Measurements from ENCODE around the gene SLIT1. TPM values are rescaled to one million over a fixed set of nuclear protein-coding genes. Genes with fewer than 3 reads are reported as not detected.

SLIT1 gene
- total RNA-seq, 1 donor from 2014 or later, result not detected

DNA sequence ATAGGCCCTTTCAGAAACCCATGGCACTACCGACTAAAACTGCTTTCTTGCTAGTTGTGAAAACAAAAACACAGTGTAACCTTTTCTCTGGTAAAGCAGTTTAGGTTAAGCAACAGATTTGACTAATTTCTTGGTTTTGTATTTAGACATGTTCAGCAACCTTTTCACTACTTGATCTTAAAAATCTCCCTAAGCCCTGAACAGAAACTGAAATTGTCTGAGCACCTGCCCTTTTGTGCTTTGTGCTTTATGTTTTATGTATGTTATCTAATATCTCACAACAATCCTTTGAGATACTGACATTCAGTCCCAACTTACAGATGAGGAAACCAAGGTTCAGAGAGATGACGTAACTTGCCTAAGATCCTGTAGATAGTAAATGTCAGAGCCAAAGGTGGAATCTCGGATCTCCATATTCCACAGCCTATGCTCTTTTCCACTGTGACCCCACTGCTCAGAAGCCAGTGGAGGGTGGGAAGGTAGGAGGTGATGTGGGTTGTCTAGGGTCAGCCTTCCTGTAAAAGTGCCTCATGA, 207.1 kb downstream of the SLIT1 start:
- no peak for DNase-seq (ENCODE audit: low read depth in 2 of 2)

DNA sequence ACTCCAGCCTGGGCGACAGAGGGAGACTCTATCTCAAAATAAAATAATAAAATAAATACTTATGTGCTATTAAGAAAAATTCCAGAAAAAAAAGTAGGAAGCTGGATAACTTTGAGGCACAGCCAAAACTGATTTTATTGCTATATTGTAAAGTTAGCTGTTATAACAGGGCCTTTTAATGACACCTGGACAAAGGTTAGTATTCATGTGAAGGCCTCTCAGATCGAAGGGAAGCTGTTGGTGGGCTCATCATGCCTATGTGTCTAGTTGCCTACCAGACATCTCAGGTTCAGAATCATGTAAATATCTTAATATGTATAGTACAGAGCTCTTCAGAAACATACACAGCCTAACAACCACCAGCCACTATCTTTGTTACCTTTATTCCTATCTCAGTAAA, 210.6 kb downstream of the SLIT1 start:
- no peak for DNase-seq (ENCODE audit: low read depth in 2 of 2)

DNA sequence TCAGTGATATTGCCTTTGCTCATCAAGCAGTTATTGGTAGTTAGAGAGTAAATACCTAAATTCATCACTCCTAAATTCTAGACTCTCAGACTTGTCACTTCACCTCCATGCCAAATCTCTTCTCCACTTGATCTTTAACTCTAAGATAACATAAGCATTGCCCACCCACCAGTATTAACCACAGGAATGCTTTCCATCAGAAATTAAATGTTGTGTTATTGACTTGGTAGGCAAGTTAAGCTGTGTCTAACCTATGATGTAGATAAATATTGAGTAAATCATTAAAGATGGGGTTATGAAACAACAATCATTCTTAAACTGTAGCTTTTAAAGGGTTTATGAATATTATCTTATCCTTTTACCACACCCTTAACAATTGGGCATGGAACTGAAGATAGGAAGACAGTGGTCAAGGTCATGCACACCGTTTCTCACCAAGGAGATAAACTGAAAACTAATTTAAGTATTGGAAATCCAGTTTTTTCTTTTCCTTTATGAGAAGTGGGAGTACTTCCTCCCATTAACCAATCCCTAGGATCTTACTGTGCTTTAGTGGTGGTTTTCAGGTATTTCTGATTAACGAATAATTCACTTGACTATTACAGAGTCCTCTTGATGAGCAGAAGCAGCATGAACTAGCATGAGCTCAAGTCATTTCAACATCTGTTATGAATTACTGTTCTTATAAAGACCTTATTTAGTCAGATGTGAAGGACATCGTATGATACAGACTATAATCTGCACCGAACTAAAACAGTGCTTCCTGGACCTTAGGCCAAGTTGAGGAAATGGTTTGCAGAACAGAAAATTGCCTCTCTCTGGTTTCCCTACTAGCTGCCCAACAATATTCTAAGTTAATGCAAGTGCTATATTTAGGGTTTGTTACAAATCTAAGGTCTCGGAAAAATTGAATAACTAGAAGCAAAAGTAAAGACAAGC, 211.7 kb downstream of the SLIT1 start:
- no peak for DNase-seq (ENCODE audit: low read depth in 2 of 2)

DNA sequence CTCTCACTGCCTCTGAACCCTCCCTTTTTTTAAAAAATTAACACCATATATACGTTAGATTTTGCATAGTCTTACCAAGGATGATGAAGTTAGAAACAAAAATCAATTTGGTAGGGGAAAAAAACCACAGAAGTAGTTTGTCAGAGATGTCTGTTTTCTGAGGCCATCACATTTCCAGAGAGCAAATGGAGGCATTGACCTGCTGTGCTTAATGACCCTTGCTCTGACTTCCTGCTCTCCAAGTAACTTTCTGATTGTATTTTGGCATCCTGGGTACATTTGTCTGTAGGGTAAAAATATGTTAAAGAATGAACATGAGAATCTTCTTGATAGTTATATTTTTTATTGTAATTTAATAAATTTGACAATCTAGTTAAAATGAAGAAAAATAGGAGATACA, 213.5 kb downstream of the SLIT1 start:
- DNase-seq (ENCODE audit: low read depth in 2 of 2), result no peak

DNA sequence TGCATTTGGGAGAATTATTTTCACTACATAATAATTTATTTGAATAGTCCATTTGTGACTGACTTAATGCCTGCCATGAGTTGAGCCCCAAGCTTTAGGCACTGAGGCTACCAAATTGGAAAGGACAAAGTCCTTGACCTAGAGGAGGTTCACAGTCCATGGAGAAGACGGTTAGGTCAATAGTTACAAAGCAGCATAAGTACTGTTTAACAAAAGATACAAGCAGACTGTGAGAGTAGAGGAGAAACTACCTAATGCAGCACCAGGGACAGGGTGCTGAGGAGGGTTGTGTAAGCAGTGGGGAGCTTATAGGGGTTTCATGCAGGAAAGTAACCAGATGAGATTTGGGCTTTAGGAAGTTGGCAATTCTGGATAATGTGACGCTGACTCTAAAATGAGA, 214.4 kb downstream of the SLIT1 start:
- no peak for DNase-seq (ENCODE audit: low read depth in 2 of 2)

DNA sequence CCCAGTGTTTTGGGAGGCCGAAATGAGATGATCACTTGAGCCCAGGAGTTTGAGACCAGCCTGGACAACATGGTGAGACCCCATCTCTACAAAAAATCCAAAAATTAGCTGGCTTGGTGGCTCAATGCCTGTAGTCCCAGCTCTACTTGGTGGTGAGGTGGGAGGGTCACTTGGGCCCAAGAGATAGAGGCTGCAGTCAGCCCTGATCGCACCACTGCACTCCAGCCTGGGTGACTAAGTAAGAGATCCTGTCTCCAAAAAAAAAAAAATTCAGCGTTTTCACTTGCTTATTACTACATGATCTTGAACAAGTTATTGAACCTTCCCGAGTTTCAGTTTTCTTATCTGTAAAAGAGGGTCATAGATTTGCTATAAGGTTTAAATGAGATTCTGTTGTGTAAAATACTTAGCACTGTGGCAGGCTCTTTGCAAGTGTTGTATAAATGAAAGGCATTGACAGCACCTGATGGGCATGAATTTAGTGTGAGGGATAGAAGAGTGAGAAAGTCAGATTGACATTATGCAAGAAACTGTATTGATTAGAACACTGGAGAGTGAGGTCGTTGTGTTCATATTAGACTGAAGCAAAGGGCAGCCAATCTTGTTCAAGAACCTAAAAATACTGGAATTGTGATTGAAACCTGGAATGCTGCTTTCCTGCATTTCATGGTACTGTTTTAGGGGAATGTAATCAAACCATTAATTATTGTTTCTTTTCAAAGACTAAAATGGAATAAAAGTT, 216.9 kb downstream of the SLIT1 start:
- no peak for DNase-seq (ENCODE audit: low read depth in 2 of 2)

DNA sequence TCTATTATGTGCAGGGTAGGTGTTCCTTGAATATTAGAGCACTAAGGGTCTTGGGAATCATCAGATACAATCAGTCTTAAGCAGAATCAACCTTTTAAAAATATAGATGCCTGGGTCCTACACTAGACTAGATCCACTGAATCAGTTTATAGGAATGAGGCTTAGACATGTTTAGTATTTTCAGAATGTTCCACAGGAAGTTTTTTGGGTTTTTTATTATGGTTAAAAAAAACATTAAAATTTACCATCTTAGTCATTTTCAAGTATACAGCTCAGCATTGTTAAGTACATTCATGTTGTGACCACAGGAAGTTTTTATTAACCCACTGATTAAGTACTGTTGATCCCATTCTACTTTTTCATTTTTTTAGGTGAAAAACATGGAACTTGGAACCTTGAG, 217.9 kb downstream of the SLIT1 start:
- no peak for DNase-seq (ENCODE audit: low read depth in 2 of 2)

DNA sequence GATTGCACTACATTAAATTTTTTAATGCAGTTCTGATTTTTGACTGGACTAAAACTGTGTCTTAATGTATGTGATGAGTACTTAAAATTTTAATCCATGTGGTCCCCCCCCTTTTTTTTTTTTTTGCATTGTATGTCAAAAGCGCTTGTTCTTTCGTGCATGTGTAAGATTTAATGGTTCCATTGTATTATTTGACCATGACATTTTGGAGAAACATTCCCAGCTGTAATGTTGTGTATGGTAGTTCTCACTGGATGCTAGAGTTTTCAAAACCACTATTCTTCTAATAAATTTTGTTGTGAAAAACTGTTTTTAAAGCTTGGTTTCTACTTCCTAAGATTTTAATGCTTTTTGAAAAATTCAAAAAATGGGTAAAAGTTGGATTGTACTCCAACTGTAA, 221.6 kb downstream of the SLIT1 start:
- no peak for DNase-seq (ENCODE audit: low read depth in 2 of 2)

DNA sequence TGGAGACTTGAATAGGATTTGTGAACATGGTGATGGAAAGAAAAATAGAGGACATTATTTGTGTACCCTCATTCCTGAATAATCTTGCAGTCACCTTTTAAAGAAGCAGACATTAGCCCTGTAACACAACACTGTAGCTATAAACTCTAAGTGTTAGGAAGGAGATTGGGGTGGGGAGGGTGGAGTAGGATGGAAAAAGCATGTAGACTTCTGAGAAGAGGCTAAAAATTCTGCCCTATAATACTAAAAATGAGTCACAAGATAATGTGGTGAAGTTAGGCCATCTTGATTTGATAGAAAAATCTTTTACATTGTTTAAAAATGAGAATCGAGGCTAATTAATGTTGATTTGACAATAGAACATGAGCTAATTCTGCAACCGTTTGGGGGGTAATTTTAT, 224.9 kb downstream of the SLIT1 start:
- no peak for DNase-seq (ENCODE audit: low read depth in 2 of 2)

DNA sequence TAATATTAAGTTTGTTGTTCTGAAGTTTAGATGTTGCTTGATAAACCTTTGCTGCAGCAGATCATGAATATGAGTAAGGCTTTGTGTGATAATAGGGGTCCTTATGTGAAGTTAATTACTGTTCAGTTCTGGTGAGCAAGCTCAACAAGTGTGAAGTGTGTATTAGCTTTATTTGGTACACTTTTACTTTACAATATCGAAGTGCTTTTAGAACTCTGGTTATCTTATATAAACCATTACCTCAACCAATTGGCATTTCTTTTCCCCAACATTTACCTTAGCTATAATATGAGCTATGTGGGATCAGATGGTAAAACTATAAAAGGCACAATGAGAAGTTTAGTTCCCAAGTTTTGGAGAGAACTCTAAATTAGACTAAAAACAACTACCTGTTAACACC, 226.0 kb downstream of the SLIT1 start:
- DNase-seq (ENCODE audit: low read depth in 2 of 2), result no peak

DNA sequence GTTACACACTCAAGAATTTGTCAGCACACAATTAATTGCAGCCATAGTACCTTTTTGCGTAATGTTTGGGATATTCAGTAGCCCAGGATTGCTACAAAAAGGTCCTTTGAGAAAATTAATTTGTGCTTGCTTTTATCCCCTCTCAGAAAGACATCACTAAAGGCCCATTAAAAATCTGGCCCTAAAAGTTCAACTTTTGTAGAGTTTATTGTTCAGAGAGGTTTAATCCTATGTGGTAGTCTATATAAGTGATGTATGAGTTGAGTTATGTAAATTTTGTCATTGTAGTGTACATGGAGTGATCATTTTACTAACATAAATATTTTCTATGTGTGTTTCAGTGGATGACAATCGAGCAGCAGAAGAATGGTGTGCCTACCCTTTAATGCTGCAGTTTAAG, 227.7 kb downstream of the SLIT1 start:
- DNase-seq (ENCODE audit: low read depth in 2 of 2), result no peak

DNA sequence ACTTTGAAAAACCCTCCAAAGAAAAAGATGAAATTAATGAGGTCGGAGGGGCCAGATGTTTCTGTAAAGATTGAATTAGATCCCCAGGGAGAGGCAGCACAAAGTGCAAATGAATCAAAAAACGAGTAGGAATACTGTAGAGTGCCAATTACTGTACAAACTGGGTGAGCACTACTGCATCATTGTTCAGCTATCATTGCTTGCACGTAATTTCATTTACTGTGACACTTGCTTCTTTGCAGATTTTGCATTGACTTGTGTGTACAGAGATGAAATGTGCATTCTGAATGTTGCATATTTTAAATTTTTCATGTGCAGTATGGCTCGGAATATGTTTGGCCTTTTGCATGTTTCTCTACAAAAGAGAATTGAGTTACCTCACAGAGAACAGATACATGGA, 230.0 kb downstream of the SLIT1 start:
- DNase-seq (ENCODE audit: low read depth in 2 of 2), result no peak

DNA sequence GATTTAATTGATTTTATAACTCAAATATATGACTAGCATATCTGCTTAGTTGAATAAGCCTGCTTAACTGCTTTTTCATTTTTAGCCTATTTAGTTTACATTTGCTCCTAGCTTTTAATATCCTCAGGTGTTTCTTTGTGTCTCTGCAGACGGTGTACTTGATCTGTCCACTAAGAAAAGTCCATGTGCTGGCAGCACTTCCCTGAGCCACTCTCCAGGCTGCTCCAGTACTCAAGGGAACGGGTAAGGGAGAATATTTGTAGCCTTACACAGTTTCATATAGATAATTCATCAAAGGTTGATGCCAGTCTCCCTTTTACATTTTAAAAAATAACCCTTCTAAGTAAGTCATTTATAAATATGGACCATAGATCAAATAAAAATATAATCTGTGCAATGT, 233.8 kb downstream of the SLIT1 start:
- no peak for DNase-seq (ENCODE audit: low read depth in 2 of 2)

DNA sequence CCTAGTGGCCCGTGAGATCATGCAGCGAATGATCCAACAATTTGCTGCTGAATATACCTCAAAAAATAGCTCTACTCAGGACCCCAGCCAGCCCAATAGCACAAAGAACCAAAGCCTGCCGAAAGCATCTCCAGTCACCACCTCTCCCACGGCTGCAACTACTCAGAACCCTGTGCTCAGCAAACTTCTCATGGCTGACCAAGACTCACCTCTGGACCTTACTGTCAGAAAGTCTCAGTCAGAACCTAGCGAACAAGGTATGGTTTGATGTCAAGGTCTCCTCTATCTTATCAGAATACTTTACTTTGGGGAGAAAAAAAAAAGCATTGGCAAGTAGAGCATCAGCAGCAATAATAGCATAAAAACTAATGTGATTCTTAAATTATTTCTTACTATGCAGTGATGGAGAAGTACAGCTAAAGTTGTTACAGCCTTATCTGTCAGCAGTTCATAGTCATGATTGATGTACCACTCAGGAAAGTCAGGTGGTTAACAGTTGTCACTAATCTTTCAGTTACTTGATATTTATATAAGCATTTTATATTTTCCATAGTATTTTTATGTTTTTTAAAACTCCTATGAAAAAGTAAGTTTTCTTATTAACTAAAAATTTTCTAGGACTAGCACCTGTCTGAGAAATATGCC, 236.6 kb downstream of the SLIT1 start:
- DNase-seq (ENCODE audit: low read depth in 2 of 2), result no peak

Other genes with a start within 250 kb of the SLIT1 start
- 10.5 and 11.7 TPM in 2 replicates for gene ARHGAP19, start 106.7 kb upstream of the SLIT1 start, total RNA-seq
- 3.9 and 4.6 TPM in 2 replicates for gene FRAT1, start 133.3 kb upstream of the SLIT1 start, total RNA-seq
- 10.1 and 11.8 TPM in 2 replicates for gene FRAT2, start 148.8 kb upstream of the SLIT1 start, total RNA-seq
- 10.2 and 10.4 TPM in 2 replicates for gene RRP12, start 215.4 kb upstream of the SLIT1 start, total RNA-seq
- gene PGAM1, start 240.2 kb upstream of the SLIT1 start, total RNA-seq, result 241 and 263 TPM in 2 replicates